Heart right ventricle (tissue), 16 donors: Measurements from ENCODE around the gene ALS2. TPM values are rescaled to one million over a fixed set of nuclear protein-coding genes. Genes with fewer than 3 reads are reported as not detected.
A peak's percentile ranks its signal among the peaks of the same experiment; 100 is the strongest.
"Not testable (repeated sequence)": the region's sequence is repeated elsewhere in the genome, so short reads cannot be mapped to it uniquely, and the experiment has no call there.

ENCODE experiments used
- ATAC-seq, 8 donors: fragments of 200-7000 bp; cut with Tn5 transposase; one replicate each; pipeline ENCODE4 v1.9.1; 2020; ENCODE audit warnings: mild to moderate bottlenecking in 8 of 8, moderate library complexity in 8 of 8, moderate number of reproducible peaks in 1 of 8
- DNase-seq, 2 donors: peaks; one replicate each; pipeline ENCODE4 v3.0.0-alpha.2; 2020
- H3K27ac ChIP-seq, 10 donors: fragments of 200-600 bp; sonication (generic) in 2 of 10; one replicate each; pipeline versions ENCODE4 v1.5.0 to v1.8.0; 2020 to 2022; ENCODE audit warnings: mild to moderate bottlenecking in 3 of 10
- H3K27me3 ChIP-seq, 7 donors: fragments of 200-600 bp; one replicate each; pipeline ENCODE4 v1.8.0; 2021 to 2022; ENCODE audit warnings: mild to moderate bottlenecking in 2 of 7
- H3K36me3 ChIP-seq, 9 donors: fragments of 200-600 bp; sonication (generic) in 1 of 9; one replicate each; pipeline versions ENCODE4 v1.5.0 to v1.8.0; 2020 to 2022; ENCODE audit warnings: mild to moderate bottlenecking in 2 of 9
- H3K4me1 ChIP-seq, 9 donors: fragments of 200-600 bp; sonication (generic) in 1 of 9; one replicate each; pipeline versions ENCODE4 v1.5.0 to v1.8.0; 2020 to 2022; ENCODE audit warnings: mild to moderate bottlenecking in 4 of 9
- H3K4me3 ChIP-seq, 10 donors: fragments of 200-600 bp; sonication (generic) in 2 of 10; one replicate each; pipeline versions ENCODE4 v1.5.0 to v1.8.0; 2020 to 2022; ENCODE audit warnings: mild to moderate bottlenecking in 7 of 10, moderate library complexity in 2 of 10
- H3K9me3 ChIP-seq, 11 donors: fragments of 200-600 bp in 10 of 11; sonication (generic) in 2 of 11; one replicate each; pipeline versions ENCODE4 v1.5.0 to v1.8.0; 2013 to 2022; ENCODE audit warnings: mild to moderate bottlenecking in 2 of 11, control low read depth in 1 of 11, moderate library complexity in 1 of 11
- CTCF ChIP-seq, 9 donors: fragments of 200-600 bp; sonication (generic) in 2 of 9; IDR thresholded peaks; one replicate each; pipeline versions ENCODE4 v1.5.0 to v1.8.0; 2021 to 2022; ENCODE audit warnings: antibody characterized with exemption in 9 of 9, mild to moderate bottlenecking in 5 of 9, moderate library complexity in 1 of 9
- WGBS, 2 donors: extraction: QIAGEN DNeasy Blood & Tissue Kit; methylation state at CpG; one replicate each; pipeline ENCODE4 v1.1.7; 2013; ENCODE audit warnings: inconsistent platforms in 1 of 2; 5-methylcytosine and 5-hydroxymethylcytosine counted together
- intact Hi-C, 10 donors: fragments of 100-400 bp; cut with DNase I; formaldehyde crosslinking; loops; one replicate each; pipeline versions ENCODE4 v1.11.1 to v1.14.2; 2022
- polyA plus RNA-seq, 2 donors: library from polyadenylated mRNA; stranded (reverse); fragments of 200-250 nt; gene quantifications; one replicate each; pipeline ENCODE4 v1.2.3, GENCODE V29; 2013
- total RNA-seq, 10 donors: library from RNA; stranded (reverse); fragmentation: NEBNext Ultra II Directional in 3 of 10; extraction: Animal tissue kit (Norgen Biotek cat#: 25700) in 3 of 10; gene quantifications; one replicate each; pipeline versions ENCODE4 v1.2.1 to v1.2.4, GENCODE V29; 2021 to 2023
- donor health status: Arrhythmogenic right ventricular cardiomyopathy.
- donor health status: ischemic (EF 13 %, LVEDD 7.1; RV severe dilation, severe dysfunction).
- donor health status: healthy with polysubstance abuse.
- donor health status: DM: no; HTN: yes; CAD: no.
- donor health status: DM: no; HTN: no; CAD: no.
- donor health status: ischemic (EF 25% LVEDD 6.9; RV normal size, moderate dysfunction).
- donor health status: ischemic (EF 25% LVEDD 5.7; RV mildly dilated, moderate dysfunction).
- donor health status: healthy.
- donor health status: DM: yes; HTN: yes; CAD: no.
- donor health status: Ischemic cardiomyopathy.
- donor health status: ischemic (EF 35%, LVEDD 5.7; RV mildly dilated, moderate dysfunction).
- donor health status: nonischemic (EF 11% LVEDD 7.7; RV severe dilation, severe dysfunction).
- donor health status: DM: yes; HTN: yes; CAD: no.
- donor health status: PGD.
- donor health status: ischemic (EF 29% LVEDD 5.4; RV normal size, mild dysfunction).
- donor health status: nonischemic (EF 23%, LVEDD 6.1; RV moderate dilation, normal function).

ALS2 gene
- total and polyA plus RNA-seq, 12 donors, result 7.8 to 49.3 (median 34.5) TPM

DNA sequence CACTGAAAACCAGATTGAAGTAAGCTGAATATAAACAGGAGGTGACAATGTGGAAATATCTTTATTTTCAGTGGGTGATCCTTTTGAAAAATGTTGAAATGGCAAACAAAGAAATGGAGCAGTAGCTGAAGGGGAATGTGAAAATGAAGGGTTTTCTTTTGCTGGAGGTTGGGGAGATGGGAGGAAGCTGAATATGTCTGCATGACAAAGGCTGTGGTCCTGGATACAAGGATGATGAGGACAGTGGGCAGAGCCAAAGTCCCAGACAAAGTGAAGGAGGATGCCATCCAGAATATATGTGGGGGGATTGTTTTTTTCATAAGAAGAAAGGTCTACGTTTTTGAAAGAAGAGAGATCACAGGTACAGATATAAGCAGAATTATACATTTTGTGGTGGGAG, 6.7 kb downstream of the ALS2 start:
- H3K4me3 ChIP-seq, result no peak overlapping the region
- no peak for TF ChIP-seq CTCF (IDR thresholded peaks at IDR 0.05)
- intact Hi-C loops, result no loop called here
- no peak for ATAC-seq
- no peak for DNase-seq
- peaks cover 0 to 60% (median 44%) of the 10 kb centered on the region in 9 donors for H3K4me1 ChIP-seq
- no peaks in the 10 kb centered on the region for H3K27me3 ChIP-seq
- H3K27ac ChIP-seq, result no peak overlapping the region
- no peaks in the 10 kb centered on the region for H3K9me3 ChIP-seq
- no peaks in the 10 kb centered on the region for H3K36me3 ChIP-seq
- WGBS, 2 donors, result 88 to 89% methylated on average over 1 of the region's 1 CpG

DNA sequence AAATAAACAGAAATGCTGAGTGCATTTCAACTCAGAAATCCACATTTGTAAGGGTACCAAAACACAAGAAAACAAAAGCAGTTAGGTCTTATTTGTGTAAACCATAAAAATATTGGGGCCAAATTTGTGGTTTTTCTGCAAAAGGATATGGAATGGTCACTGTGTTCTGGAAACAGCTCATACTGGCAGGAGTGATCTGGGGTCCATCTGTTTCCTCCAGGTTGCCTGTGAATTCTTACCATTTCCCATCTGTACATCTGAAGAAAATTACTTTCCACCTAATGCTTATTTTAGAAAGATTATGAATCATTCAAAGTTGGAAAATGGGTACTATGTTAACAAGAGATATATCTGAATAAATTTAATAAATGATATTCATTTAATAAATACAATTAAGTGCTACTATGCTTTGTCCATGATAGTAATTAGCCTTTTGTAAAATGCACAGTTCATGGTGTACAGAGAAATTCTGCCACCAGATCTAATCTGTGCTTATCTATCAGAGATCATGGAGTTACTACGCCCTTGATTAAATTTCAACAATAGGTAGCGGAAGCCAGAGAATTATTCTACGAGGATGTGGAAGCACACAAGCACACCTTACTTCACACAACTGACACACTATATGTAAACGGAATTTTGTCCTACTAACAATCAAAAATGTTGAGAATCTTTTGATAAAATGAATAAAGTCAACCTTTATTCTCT, 10.9 kb downstream of the ALS2 start:
- TF ChIP-seq CTCF (IDR thresholded peaks at IDR 0.05), result no peak
- intact Hi-C loops, result no loop called here
- Histone ChIP-seq H3K4me1 (peaks cover 0 to 39% (median 13%) of the 10 kb centered on the region in 9 donors), H3K9me3 (no peaks in the 10 kb centered on the region), H3K27me3 (no peaks in the 10 kb centered on the region), H3K4me3 (no peak overlapping the region), H3K27ac (peak overlapping the region in 8 of 10 donors; percentile 3 to 54 (median 26)), H3K36me3 (peaks cover 0 to 26% (median 6%) of the 10 kb centered on the region in 9 donors)
- no peak for DNase-seq
- WGBS, 2 donors, result 67% methylated on average over 4 of the region's 4 CpGs
- peak in 2 of 8 donors; percentile 54 to 57 for ATAC-seq

GRCh38 chr2:201768918-201769317, 11.8 kb downstream of the ALS2 start:
- peaks cover 0 to 40% (median 13%) of the 10 kb centered on the region in 9 donors for H3K4me1 ChIP-seq
- peak overlapping the region in 2 of 10 donors; percentile 0 to 1 for H3K4me3 ChIP-seq
- intact Hi-C loops, result no loop called here
- 89 to 91% methylated on average over 1 of the region's 1 CpG for WGBS, 2 donors
- TF ChIP-seq CTCF (IDR thresholded peaks at IDR 0.05), result no peak
- no peaks in the 10 kb centered on the region for H3K27me3 ChIP-seq
- no peaks in the 10 kb centered on the region for H3K9me3 ChIP-seq
- ATAC-seq, result no peak
- H3K27ac ChIP-seq, result peak overlapping the region in 9 of 10 donors; percentile 11 to 54 (median 27)
- H3K36me3 ChIP-seq, result peaks cover 0 to 34% (median 6%) of the 10 kb centered on the region in 9 donors
- DNase-seq, result no peak

DNA sequence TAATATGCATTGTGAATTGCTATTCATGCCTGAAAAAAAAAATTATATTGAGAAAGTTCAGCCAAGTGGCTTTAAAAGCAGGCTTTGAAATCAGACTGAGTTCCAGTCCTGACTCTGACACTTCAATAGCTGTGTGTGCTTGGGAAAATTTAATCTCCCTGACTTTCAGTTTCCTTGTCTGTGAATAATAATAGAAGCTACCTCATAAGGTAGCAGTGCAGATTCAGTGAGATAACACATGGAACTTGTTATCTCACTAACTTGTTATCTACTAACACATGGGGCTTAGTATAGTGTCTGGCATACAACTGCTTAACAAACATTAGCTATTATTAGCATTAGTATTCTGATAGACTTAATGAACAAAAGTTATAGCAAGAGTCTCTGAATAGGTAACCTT, 14.9 kb downstream of the ALS2 start:
- H3K4me1 ChIP-seq, result peaks cover 0 to 35% (median 13%) of the 10 kb centered on the region in 9 donors
- ATAC-seq (peak in 6 of 8 donors; percentile 54 to 80 (median 64)), DNase-seq (no peak)
- H3K9me3 ChIP-seq, result no peaks in the 10 kb centered on the region
- no peaks in the 10 kb centered on the region for H3K27me3 ChIP-seq
- intact Hi-C loops, result no loop called here
- H3K4me3 ChIP-seq, result no peak overlapping the region
- peak overlapping the region in 5 of 10 donors; percentile 26 to 64 (median 43) for H3K27ac ChIP-seq
- TF ChIP-seq CTCF (IDR thresholded peaks at IDR 0.05), result no peak
- peaks cover 0 to 63% (median 14%) of the 10 kb centered on the region in 9 donors for H3K36me3 ChIP-seq

DNA sequence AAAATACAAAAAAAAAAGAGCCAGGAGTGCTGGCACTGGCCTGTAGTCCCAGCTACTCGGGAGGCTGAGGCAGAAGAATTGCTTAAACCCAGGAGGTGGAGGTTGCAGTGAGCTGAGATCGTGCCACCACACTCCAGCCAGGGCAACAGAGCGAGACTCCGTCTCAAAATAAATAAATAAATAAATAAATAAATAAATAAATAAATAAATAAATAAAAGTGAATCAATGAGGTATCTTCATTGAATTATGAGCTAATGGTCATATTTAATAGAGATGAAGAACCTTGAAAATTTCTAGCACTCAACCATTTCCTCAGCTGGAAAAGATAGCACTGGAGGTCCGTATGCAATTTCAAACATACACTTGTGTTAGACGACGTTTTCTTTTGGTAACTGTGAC, 16.3 kb downstream of the ALS2 start:
- H3K9me3 ChIP-seq, H3K4me3 ChIP-seq, H3K27me3 ChIP-seq, ATAC-seq, intact Hi-C loops, H3K27ac ChIP-seq, DNase-seq: not testable (repeated sequence)
- Histone ChIP-seq H3K4me1 (peaks cover 0 to 22% (median 11%) of the 10 kb centered on the region in 9 donors), H3K36me3 (peaks cover 0 to 77% (median 16%) of the 10 kb centered on the region in 9 donors)
- 97 to 98% methylated on average over 7 of the region's 7 CpGs for WGBS, 2 donors
